Posterior vena cava (tissue), 2 donors: ENCODE measurements around the gene IFT74. TPM values are rescaled to one million over a fixed set of nuclear protein-coding genes. Genes with fewer than 3 reads are reported as not detected.

Experiments used
- DNase-seq: peaks from one replicate; pipeline ENCODE4 v3.0.0-alpha.2; 2020; ENCODE audit warnings: low spot score
- intact Hi-C, 2 donors: fragments of 100-400 bp; cut with DNase I; formaldehyde crosslinking; loops; one replicate each; pipeline versions ENCODE4 v1.14.1 to v1.14.2; 2022 to 2023
- total RNA-seq, 2 donors: library from RNA; stranded (reverse); fragmentation: NEBNext Ultra II Directional; extraction: Animal tissue kit (Norgen Biotek cat#: 25700); gene quantifications; one replicate each; pipeline ENCODE4 v1.2.1, GENCODE V29; 2021
- donor health status: DM: yes; HTN: yes; CAD: no.
- donor health status: DM: yes; HTN: yes; CAD: no.

IFT74 gene
- total RNA-seq, 2 donors from 2014 or later = 11.0 to 12.4 TPM

DNA sequence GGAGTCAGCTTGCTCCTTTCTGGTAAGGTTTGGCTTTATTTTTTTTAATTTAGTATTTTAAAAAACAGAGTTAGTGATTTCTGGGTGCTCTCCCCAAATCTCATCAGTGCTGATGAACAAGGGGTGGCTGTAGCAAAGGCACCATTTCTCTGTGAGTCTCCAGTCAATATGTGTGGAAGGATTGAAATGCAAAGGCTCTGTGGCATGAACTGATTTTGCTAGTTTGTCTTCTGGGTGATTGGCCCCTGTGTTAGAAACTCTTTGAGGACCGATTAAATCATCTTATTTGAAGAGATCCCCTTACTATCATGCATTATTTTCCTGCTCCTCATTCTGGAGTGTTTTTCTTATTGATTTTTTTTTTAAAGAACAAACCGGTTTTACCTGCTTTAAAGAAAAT lies 153.4 kb downstream of the IFT74 start:
- intact Hi-C loops = loop anchor here in 1 of 2 donors (10.0 kb wide), 1 partner anchor 1735 kb away; no protein-coding TSS in a partner anchor
- DNase-seq = no peak

DNA sequence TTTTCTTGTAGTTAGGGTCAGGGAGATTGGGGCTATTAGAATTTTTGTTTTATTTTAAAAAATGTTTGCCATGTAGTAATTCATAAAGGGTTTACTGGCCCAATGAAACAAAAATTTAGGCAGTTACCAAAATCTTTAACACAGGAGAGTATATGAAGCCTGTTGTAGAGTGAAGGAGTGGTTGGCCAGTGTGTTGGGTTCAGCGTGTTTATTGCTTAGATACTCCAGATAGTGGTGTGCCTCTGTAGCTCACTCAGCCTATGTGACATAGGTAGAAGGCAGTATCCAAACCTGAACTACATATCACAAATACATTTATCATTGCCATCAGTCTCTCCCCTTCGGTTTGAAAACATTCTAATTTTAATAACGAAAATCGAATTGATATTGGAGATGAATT lies 154.0 kb downstream of the IFT74 start:
- no peak for DNase-seq
- intact Hi-C loops = loop anchor here in 1 of 2 donors (10.0 kb wide), 1 partner anchor 1735 kb away; no protein-coding TSS in a partner anchor

DNA sequence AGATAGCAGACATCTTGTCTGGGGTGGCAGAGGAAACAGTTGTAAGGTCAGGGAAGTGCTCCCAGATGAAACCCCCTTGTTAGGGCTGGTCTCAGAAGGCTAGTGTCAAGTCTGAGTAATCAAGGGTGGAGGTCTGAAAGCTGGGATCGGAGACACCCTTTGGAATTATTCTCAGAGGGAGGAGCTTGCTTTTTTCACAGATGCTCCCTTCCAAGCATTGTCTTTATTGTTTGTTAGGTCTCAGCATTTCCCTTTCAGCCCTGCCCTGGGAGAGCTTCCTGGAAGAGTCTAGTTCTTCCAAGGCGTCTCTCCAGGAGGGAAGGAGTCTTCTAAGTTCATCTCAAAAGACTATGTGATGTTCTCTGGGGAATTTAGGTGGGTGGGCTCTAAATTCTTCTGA lies 156.0 kb downstream of the IFT74 start:
- intact Hi-C loops = loop anchor here in 1 of 2 donors (10.0 kb wide), 1 partner anchor 1733 kb away; no protein-coding TSS in a partner anchor
- DNase-seq = no peak

Other genes starting within 250 kb of the IFT74 start
- gene CAAP1, start 63.6 kb upstream of the IFT74 start, total RNA-seq = 10 to 100 TPM; 10.3 to 12.2 TPM
- 10 to 100 TPM; 25.4 to 27.0 TPM for gene PLAA, start 9.2 kb upstream of the IFT74 start, total RNA-seq
- not detected for gene LRRC19, start 49.3 kb downstream of the IFT74 start, total RNA-seq
- gene TEK, start 152.8 kb downstream of the IFT74 start, total RNA-seq = 10 to 100 TPM; 14.5 to 18.0 TPM